GM21529 (cell line): ENCODE data around the gene CDK15.

Experiments used
- ATAC-seq: cut with Tn5 transposase; IDR thresholded peaks from one replicate; pipeline ENCODE4 v1.9.1; 2021; ENCODE audit not compliant: unreplicated experiment

Gene CDK15

DNA sequence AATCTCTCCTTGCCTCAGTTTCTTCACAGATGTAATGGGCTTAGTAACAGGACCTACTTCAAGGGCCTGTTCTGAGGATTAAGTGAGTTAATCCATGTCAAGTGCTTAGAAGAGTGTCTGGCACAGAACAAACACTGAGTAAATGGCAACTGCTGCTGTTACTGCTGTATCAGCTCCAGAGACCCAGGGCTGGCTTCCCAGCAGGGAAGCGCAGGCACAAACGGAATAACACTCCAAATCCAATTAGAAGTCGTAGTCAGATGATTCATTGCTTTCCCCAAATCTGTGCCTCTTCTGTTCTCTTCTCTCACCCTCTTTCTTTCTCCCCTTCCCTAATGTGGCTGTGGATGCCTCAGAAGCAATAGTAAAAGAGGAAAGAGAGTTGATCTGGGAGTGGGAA, 126.2 kb downstream of the CDK15 start:
- no peak for ATAC-seq

DNA sequence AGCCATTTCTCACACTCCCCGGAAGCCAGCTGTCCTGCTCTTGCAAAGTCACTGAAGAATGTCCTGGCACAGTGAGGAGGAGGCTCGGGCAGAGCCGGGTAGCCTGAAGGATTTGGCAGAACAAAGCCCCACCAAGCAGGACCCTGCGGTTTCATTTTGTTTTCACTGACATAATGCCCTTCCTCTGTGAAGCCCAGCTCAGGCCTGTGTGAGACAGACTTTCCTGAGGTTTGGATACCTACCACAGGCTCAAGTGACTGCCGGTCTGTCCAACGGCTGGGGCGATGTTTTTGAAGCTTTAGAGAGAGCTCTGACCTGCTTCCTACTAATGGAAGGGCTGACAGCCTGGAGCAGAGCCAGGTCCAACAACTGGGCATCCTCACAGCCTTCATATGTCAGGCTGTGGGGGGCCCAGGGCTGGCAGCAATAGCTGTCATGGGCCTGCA, 127.5 kb downstream of the CDK15 start:
- no peak for ATAC-seq

DNA sequence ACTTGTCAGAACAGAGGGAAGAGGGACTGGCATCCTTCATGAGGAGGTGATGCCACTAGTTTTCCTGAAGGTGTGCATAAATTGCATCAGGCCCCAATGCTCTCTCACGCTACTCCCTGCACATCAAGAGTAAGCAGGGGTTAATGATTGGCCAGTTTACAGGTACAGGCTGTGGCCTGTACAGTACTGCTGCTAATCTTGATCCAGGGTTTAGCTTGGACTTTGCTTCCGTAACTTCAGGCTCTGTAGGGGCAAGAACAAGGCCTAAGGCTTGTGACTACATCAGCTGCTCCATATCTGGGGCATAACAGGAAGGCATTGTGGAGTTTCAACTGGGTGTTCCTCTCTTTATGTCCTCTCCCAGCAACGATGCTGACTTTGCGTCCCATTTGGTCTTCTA, 130.5 kb downstream of the CDK15 start:
- no peak for ATAC-seq

DNA sequence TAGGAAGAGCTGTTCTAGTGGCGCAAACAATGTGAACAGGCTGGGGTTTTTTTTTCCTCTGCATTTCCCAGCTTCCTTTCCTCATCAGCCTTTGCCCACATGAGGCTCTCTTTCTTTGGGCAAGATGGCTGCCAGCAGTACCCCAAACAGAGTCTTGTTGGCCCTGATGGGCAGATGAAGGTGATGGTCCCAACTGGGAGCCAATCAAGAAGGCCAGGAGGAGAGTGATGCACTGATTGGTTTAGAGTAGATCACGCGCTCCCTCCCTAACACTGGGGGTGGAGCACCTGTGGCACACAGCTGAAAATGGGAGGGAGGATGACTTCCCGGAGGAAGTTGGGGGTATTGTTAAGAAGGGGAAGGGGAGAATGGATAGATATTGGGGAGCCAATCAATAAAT, 131.0 kb downstream of the CDK15 start:
- ATAC-seq: no peak

DNA sequence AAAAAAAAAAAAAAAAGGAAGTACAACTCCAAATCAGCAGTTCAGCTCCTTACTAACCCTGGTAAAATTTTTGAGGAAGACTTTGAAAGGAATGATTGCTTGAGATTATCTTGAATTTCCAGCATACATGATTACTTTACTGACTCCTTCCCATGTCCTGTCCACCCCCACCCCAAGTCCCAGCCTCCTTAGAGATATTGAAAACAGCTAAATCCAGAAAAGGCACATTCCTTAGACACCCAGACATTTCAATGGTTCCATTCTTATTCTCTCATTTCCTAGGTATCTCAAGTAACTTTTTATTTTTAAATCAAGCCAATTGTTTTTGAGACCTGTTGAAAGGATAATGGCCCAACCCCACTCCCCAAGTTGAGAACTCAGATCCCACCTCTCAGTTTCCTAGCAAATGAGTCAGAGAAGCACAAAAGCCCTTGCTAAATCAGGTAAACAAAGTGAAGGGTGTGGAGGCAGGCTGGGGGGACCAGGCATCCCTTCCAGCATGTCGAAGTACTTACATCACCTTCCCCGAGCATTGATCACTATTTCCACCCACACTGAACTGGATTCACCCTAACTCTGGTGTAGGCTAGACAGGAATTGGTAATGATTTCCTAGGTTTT, 131.9 kb downstream of the CDK15 start:
- no peak for ATAC-seq

DNA sequence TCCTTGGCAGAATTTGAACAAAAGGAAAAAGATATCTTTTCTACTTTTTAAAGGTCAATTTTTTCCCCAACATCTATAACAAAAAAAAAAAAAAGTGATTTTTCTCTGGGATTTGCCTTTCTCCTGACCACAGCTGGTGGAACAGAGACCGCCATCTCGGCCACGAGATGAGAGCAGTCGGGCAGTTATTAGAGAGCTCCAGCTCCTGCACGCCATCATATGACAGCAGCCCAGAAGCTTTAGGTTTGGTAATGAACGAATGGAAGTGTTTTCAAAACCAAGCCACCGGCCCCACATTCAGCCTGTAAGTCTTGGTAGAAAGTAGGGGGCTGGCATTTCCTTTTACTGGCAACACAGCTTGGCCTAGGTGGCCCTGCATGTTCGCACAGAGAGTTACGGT, 132.4 kb downstream of the CDK15 start:
- ATAC-seq: no peak

DNA sequence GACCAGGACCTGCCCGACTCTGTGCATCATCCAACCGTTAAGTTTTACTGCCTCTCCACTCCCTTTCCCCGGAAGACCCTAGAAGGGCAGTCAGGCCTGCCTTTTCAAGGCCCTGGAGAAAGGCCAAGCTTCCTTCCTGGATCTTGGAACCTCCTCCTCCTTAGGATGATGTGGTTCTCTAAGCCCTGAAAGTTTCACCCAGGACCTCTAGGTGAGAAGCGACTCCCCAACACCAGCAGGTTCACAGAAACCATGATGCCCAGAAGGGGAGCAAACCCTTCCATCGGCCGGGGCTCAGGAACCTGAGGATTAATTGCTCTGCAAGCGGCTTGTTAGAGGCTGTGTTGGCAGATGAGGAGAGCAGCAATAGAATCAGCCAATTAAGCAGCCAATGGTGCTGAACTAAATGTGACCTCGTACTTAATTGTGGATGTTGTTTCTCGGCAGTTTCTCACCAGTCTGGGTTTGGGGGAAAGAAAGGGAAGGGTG, 133.2 kb downstream of the CDK15 start:
- no peak for ATAC-seq

DNA sequence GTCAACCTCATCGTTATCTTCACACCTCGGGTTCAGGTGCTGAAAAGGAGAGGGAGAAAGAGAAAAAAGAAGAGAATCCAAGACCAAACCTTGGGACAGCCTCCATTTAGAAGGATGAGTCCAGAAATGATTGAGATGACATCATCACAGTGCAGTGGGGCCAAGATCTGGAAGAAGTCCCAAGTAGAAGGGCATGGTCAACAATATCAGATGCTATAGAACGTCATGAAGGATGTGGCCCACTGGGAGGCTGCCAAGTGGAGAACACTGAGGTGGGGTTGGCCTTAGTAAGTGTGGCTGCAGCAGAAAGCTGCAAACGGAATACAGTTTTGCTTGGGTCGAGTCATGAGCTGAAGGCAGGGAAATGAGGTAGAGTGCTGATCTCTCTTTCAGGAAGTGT, 136.2 kb downstream of the CDK15 start:
- ATAC-seq: no peak
